T-helper 2 cell treated with Interferon-gamma antibody and Interleukin-4, amounts not matched to agents 100 ng/mL and 5 ng/mL, for 36 hours (primary cell): ENCODE measurements around the gene GRB10. TPM values are rescaled to one million over a fixed set of nuclear protein-coding genes. Genes with fewer than 3 reads are reported as not detected.

Experiments used
- intact Hi-C: fragments of 100-400 bp; cut with micrococcal nuclease; formaldehyde crosslinking; loops from one replicate; pipeline ENCODE4 v1.15.1; 2023
- total RNA-seq: library from RNA; stranded (reverse); gene quantifications from 2 replicates; pipeline ENCODE4 v1.2.3, GENCODE V29; 2022

Gene GRB10
- total RNA-seq, 1 donor from 2014 or later, result 3.7 TPM

GRCh38 chr7:50658696-50659095, 124.0 kb downstream of the GRB10 start:
- intact Hi-C loops, result no loop called here

DNA sequence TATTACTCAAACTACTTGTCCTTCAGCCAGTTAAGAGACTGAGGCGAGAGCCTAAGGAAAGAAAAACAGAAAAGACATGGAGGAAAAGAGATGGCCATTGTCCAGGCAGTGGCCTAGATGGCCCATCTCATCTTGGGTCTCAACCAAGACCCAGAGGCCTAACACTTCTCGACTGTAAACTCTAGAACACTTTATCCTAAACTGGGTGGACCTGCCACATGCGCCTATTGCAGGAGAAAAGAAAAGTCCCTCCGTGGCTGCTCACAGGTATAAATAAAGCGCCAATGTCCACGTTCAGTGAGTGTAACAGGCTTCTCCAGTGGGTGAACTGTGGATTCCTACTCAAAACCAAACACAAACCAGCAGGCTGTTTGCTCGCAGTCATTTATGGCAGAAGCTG, 124.8 kb downstream of the GRB10 start:
- intact Hi-C loops, result no loop called here

DNA sequence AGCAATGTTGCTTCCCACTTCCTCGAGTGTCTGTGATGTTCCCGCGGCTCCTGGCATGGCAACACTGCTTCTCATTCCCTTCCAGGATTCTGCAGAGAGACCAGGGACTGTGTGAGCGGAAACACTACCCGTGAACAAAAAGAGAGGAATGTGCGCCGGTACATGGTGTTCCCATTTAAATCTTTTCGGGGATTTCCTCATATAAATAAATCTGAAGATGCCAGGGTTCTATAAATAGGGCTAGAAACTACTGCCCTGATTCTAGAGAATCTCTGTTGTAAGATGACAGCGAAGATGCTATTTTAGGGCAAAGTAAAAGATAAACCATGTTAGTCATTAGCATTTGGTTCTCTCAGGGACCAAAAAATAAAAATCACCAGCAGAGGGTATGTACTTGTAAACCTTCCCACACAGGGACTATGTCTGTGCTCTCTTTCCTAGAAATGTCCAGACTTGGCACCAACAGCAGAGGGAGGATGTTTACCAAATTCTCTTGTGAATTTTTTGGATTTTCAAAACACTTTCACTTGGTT, 125.3 kb downstream of the GRB10 start:
- intact Hi-C loops, result no loop called here

DNA sequence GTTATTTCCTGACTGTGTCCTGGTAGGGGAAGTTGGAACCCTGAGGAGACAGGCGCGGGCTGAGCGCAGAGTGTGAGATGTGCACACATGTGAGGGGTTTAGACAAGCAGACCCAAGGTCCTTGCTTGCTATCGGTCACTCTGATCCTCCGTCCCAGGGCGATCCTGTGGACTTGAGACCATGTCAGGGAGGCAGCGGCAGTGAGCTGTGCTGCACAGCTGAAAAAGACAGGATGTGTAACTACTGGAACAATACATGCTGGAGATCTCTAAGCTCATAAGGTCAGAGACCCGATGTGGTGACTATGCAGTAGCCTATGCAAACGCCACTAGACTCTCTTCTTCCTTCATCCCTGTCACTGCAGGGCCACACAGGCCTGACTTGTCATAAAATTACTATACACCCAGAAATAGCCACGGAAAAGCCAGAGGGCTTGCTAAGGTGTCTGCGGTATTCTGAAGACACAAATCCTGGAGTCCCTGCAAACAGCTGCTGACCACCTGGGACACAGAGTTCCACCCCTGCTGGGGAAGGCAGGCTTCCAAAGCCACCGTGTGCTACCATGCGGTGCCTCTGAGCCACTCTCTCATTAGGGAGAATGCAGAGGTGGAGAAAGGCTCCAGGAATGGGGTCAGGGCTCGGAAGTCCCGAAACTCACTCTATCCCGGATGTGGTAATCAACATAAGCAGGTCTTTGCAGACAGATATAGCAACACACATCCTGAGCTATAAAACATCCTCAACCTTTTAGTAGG, 126.4 kb downstream of the GRB10 start:
- intact Hi-C loops, result no loop called here

DNA sequence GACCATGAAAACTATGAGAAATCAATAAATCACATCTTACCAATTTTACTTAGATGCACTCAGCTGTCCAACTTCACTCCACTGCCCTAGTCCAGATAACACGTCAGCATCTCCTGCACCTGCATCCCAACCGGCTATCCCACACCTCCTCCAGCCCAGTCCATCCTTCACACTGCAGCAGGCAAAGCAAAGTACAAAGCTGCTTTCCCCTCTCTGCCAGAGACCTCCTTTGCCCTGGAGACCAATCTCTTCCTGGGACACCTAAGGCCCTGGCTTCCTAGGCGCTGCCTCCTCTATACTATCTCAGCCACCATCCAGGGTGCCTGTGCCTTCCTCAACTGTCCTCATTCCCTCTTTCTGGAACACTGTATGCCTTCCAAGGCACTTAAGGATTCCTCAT, 127.2 kb downstream of the GRB10 start:
- intact Hi-C loops, result no loop called here

- intact Hi-C loops, result no loop called here
Measured at GRCh38 chr7:50655020-50655419, 127.7 kb downstream of the GRB10 start.

DNA sequence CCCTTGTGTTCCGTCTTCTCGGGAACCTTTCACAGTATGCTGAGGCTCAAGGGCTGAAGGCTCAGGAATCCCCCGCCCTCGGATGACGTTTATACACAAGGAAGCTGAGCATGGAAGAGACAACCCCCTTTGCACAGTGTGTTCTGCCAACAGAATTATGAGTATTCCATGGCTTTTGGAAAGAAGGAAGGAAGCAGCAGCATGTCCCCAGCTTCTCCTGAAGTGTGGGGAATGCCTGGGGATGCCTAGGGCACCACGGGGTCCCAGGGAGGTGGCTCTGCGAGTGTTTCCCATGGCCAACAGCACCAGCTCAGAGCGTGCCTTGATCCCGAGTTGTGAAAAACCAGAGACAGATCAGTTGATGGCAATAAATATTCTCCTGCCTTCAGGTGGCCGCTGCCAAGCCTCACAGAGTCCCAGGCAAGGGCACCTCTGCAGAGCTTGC, 128.7 kb downstream of the GRB10 start:
- intact Hi-C loops, result no loop called here

- intact Hi-C loops, result no loop called here
Measured at GRCh38 chr7:50653126-50653864, 129.4 kb downstream of the GRB10 start.

GRCh38 chr7:50652400-50653125, 130.1 kb downstream of the GRB10 start:
- intact Hi-C loops, result no loop called here

DNA sequence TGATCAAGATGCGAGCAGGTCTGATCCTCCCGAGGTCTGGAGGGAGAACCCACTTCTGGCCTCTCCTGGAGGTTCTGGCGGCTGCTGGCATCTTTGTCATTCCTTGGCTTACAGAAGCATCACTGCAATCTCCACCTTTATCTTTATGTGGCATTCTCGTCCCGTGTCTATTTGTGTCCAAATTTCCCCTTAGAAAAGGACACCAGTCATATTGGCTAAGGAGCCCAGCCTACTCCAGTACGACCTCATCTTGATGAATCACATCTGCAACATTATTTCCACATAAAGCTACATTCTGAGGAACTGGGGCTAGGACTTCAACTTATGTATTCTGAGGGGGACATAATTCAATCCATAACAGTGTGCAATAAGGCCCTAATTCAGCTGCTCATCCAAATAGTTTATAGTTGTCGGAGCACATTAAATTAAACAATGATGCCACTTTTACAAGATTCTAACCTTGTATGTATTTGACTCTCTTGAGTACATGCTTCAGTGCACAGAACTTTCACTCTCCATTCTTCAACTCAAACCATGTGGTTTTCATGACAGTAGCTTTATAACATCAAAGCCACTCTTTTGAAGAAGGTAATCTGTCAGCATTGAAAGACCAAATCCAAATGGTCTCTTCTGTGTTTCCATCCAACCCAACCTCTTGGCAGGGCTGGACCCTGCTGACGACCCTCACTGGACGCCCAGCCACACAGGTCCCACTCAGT, 131.3 kb downstream of the GRB10 start:
- intact Hi-C loops, result no loop called here

DNA sequence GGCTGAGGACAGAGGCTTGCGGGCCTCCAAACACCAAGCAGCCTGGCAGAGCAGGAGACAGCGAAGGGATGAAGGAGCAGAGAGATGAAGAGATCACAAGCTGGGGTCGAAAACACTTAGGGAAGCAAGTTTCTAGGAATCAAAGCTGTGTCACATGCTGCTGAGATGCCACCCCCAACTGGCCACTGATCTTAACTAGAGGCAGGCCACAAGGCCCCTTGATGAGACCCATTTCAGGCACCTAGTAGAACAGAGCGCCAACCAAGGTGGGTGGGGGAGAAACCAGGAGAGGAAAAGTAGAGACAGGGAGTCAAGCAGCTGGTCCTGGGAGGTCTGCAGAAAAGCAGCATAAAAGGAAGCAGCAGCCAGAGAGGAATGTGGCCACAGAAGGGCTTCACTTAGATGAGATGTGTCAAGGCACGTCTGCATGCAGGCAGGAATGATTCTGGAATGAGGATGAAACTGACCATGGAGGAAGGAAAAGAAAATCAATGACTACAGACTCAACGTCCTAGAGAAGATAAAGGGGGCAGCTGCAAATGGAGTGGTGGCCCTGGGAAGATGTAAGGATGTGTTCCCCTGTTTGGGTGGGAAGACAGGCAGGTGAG, 132.5 kb downstream of the GRB10 start:
- intact Hi-C loops, result no loop called here

DNA sequence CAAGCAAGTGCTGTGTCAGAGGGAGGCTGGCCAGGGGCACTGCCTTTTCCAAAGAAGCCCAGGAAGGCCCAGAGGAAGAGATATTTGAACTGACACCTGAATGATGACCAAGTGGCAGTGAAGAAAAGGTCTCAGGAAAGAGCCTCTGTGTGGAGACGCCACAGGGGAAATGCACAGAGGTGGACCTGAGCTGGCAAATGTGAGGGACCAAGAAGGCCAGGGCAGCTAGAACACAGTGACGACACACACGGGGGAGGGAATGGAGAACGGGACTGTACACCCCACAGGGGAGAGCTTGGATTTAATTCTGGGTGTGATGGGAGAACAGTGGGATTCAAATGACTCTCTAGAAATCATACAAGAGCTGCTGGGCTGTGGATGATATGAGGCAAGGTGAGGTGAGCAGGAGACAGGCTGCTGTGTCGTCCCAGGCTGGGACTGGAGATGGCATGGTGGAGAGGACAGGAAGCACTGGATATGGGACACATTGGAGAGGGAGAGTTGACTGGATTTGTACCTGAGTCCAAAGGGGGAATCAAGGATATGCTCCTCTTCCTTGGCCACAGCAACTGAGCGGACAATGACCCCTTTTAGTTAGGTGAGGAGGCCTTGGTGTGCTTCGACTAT, 133.3 kb downstream of the GRB10 start:
- intact Hi-C loops, result no loop called here

GRCh38 chr7:50648570-50649169, 134.0 kb downstream of the GRB10 start:
- intact Hi-C loops, result no loop called here

- intact Hi-C loops, result no loop called here
Measured at GRCh38 chr7:50648076-50648475, 134.6 kb downstream of the GRB10 start.

DNA sequence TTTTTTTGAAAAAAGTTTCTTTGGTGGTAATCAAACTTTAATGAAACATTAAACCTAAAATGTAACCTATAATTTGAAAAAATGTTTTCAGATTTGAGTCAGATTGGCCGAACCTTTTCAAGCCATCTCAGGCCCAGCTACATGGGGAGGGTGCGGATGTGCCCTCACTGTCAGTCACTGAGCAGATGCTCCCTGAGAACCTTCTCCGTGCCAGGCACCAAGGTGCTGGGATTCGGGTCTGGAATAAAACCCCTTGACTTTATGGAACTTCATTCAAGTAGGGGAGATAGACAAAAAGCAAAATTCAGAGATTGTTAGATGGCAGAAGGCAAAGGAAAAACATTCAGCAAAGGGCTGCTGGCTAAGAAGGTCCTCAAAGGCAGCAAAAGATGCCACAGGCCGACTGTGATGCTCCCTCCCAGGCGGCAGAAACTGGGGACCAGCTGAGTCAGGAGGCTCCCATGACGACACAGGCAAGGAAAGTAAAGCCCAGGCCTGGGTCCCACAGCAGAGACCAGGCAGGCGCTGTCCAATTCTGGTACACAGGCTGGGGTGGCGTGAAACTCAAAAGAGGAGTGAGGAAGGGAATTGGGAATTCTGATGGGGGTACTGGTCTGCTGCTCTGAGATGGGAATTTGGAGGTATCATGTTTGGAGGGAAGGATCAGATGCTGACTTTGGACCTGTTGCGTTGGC, 135.3 kb downstream of the GRB10 start:
- intact Hi-C loops, result no loop called here

GRCh38 chr7:50646069-50646468, 136.6 kb downstream of the GRB10 start:
- intact Hi-C loops, result no loop called here

DNA sequence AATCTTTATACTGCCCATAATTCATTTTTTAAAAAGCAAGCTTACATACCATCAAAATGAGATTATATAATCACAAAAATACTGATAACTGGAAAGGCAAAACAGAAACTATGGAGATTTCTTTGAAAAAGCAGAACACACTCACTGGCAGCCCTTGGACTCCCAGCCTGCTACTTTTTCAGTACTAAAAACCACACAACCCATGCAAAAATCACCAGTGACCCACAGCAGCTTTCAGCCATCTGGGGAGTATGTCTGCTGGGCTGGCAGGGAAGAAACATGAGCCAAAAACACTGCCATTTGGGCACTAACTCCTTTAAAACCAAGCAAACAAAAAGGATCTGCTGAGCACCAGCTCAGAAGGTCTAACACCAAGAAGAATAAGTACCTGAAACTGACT, 137.5 kb downstream of the GRB10 start:
- intact Hi-C loops, result no loop called here

DNA sequence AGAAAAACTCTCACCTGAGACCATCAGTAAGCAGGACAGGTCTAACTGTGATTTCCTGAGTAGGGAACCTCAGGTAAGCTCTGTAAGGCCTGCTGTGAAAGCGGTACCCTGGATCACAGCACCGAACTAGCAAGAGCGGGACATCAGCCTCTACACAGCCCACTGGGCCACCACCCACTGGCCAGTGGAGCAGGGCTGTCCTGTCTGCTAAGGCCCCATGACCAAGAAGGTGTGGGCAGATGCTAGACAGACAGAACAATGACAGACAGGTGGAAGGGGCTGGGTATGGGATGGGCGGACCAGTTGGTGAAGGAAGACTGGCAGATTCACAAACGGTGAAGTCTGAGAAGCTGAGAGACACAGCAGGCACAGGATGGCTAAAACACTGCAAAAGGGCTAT, 138.1 kb downstream of the GRB10 start:
- intact Hi-C loops, result no loop called here

- intact Hi-C loops, result no loop called here
Measured at GRCh38 chr7:50644114-50644513, 138.6 kb downstream of the GRB10 start.
